ENCODE results near the gene MSH4.

MSH4 gene

GRCh38 chr1:75950176-75950575, 153.5 kb downstream of the MSH4 start:
- Histone ChIP-seq H3K4me3 (ENCODE audit: low read length, poor library complexity, severe bottlenecking) (no peak overlapping the region), H3F3A (ENCODE audit: low read depth) (no peaks in the 10 kb centered on the region), H3K79me2 (ENCODE audit: insufficient read depth, low read length) (no peaks in the 10 kb centered on the region), H3K9me2 (replicated peaks; ENCODE audit: low read depth, low read length) (no peaks in the 10 kb centered on the region), H3K9ac (ENCODE audit: low read depth, low read length, poor library complexity, severe bottlenecking) (no peak overlapping the region), H3K4me1 (ENCODE audit: insufficient read depth, low read length, poor library complexity, severe bottlenecking) (no peaks in the 10 kb centered on the region), H3K4me2 (ENCODE audit: low read depth, low read length, poor library complexity, severe bottlenecking) (no peak overlapping the region), H4K20me1 (ENCODE audit: insufficient read depth, low read length, poor library complexity, severe bottlenecking) (no peaks in the 10 kb centered on the region), H2AFZ (ENCODE audit: low read length) (no peak overlapping the region), H3K36me3 (ENCODE audit: insufficient read depth, low read length) (no peaks in the 10 kb centered on the region), H3K27me3 (ENCODE audit: insufficient read depth, low read length, poor library complexity, severe bottlenecking) (no peaks in the 10 kb centered on the region), H3K9me3 (ENCODE audit: insufficient read depth, low read depth, low read length) (no peaks in the 10 kb centered on the region)
- no peak for TF ChIP-seq CTCF (conservative IDR thresholded peaks at IDR 0.05; ENCODE audit: low read length)
- TF ChIP-seq EZH2phosphoT487 (IDR thresholded peaks at IDR 0.05; ENCODE audit: borderline replicate concordance) = no peak

- Histone ChIP-seq H4K20me1 (ENCODE audit: insufficient read depth, low read length, poor library complexity, severe bottlenecking) (no peaks in the 10 kb centered on the region), H3K9me2 (replicated peaks; ENCODE audit: low read depth, low read length) (no peaks in the 10 kb centered on the region), H3K36me3 (ENCODE audit: insufficient read depth, low read length) (no peaks in the 10 kb centered on the region), H3K4me3 (ENCODE audit: low read length, poor library complexity, severe bottlenecking) (no peak overlapping the region), H3K79me2 (ENCODE audit: insufficient read depth, low read length) (no peaks in the 10 kb centered on the region), H3K9ac (ENCODE audit: low read depth, low read length, poor library complexity, severe bottlenecking) (no peak overlapping the region), H2AFZ (ENCODE audit: low read length) (no peak overlapping the region), H3K27me3 (ENCODE audit: insufficient read depth, low read length, poor library complexity, severe bottlenecking) (no peaks in the 10 kb centered on the region), H3F3A (ENCODE audit: low read depth) (no peaks in the 10 kb centered on the region), H3K4me2 (ENCODE audit: low read depth, low read length, poor library complexity, severe bottlenecking) (no peak overlapping the region), H3K4me1 (ENCODE audit: insufficient read depth, low read length, poor library complexity, severe bottlenecking) (no peaks in the 10 kb centered on the region), H3K9me3 (ENCODE audit: insufficient read depth, low read depth, low read length) (no peaks in the 10 kb centered on the region)
- TF ChIP-seq CTCF (conservative IDR thresholded peaks at IDR 0.05; ENCODE audit: low read length) (no peak), EZH2phosphoT487 (IDR thresholded peaks at IDR 0.05; ENCODE audit: borderline replicate concordance) (no peak)
Measured at GRCh38 chr1:75952016-75952415, 155.3 kb downstream of the MSH4 start.

- Histone ChIP-seq H3F3A (ENCODE audit: low read depth) (no peaks in the 10 kb centered on the region), H3K9me2 (replicated peaks; ENCODE audit: low read depth, low read length) (no peaks in the 10 kb centered on the region), H4K20me1 (ENCODE audit: insufficient read depth, low read length, poor library complexity, severe bottlenecking) (no peaks in the 10 kb centered on the region), H3K36me3 (ENCODE audit: insufficient read depth, low read length) (no peaks in the 10 kb centered on the region), H3K4me2 (ENCODE audit: low read depth, low read length, poor library complexity, severe bottlenecking) (no peak overlapping the region), H2AFZ (ENCODE audit: low read length) (no peak overlapping the region), H3K9me3 (ENCODE audit: insufficient read depth, low read depth, low read length) (no peaks in the 10 kb centered on the region), H3K9ac (ENCODE audit: low read depth, low read length, poor library complexity, severe bottlenecking) (no peak overlapping the region), H3K79me2 (ENCODE audit: insufficient read depth, low read length) (no peaks in the 10 kb centered on the region), H3K4me1 (ENCODE audit: insufficient read depth, low read length, poor library complexity, severe bottlenecking) (no peaks in the 10 kb centered on the region), H3K4me3 (ENCODE audit: low read length, poor library complexity, severe bottlenecking) (no peak overlapping the region), H3K27me3 (ENCODE audit: insufficient read depth, low read length, poor library complexity, severe bottlenecking) (no peaks in the 10 kb centered on the region)
- no peak for TF ChIP-seq EZH2phosphoT487 (IDR thresholded peaks at IDR 0.05; ENCODE audit: borderline replicate concordance)
- no peak for TF ChIP-seq CTCF (conservative IDR thresholded peaks at IDR 0.05; ENCODE audit: low read length)
Measured at GRCh38 chr1:75953461-75953860, 156.8 kb downstream of the MSH4 start.

Measured in Loucy (cell line).